CD4-positive, alpha-beta T cell treated with Interleukin-15 for 1 hour (primary cell): ENCODE results near the gene SP8.

Experiments
- DNase-seq: peaks from one replicate; pipeline ENCODE4 v3.0.0-alpha.2; 2020

Gene SP8

GRCh38 chr7:20748853-20749252, 37.8 kb downstream of the SP8 start:
- no peak for DNase-seq

- DNase-seq = no peak
These were observed 39.7 kb downstream of the SP8 start for GRCh38 chr7:20747001-20747400.

- no peak for DNase-seq
These were observed 41.0 kb downstream of the SP8 start for GRCh38 chr7:20745702-20746101.

- DNase-seq = no peak
These were observed 41.7 kb downstream of the SP8 start for GRCh38 chr7:20744954-20745446.

- no peak for DNase-seq
These were observed 43.8 kb downstream of the SP8 start for GRCh38 chr7:20742913-20743312.

- no peak for DNase-seq
These were observed 44.9 kb downstream of the SP8 start for GRCh38 chr7:20741801-20742200.

GRCh38 chr7:20738518-20739481, 47.9 kb downstream of the SP8 start:
- DNase-seq = no peak

- no peak for DNase-seq
These were observed 48.7 kb downstream of the SP8 start for GRCh38 chr7:20737840-20738448.

- no peak for DNase-seq
These were observed 51.2 kb downstream of the SP8 start for GRCh38 chr7:20735346-20736065.
